ENCODE results near the gene CFTR.

GRCh38 chr7:117661328-117661727 lies 181.5 kb downstream of the CFTR start:
- TF ChIP-seq POLR2A (IDR thresholded peaks at IDR 0.05; ENCODE audit: borderline replicate concordance, extremely low read depth, insufficient read depth, insufficient read length) (no peak), RAD21 (IDR thresholded peaks at IDR 0.05; ENCODE audit: low read depth) (no peak), REST (IDR thresholded peaks at IDR 0.05; ENCODE audit: low read depth) (no peak), CEBPB (IDR thresholded peaks at IDR 0.05; ENCODE audit: low read depth) (no peak), POLR2AphosphoS5 (IDR thresholded peaks at IDR 0.05; ENCODE audit: low read depth, low read length) (no peak), CTCF (IDR thresholded peaks at IDR 0.05 in 2 of 3, conservative IDR thresholded peaks at IDR 0.05 in 1 of 3; ENCODE audit: borderline replicate concordance in 1 of 3, insufficient read depth in 1 of 3, low read depth in 2 of 3, low read length in 2 of 3) (no peak), FOSL1 (IDR thresholded peaks at IDR 0.05; ENCODE audit: low read depth) (no peak)
